ENCODE data around the gene TIA1.
"Not testable (repeated sequence)": the region's sequence is repeated elsewhere in the genome, so short reads cannot be mapped to it uniquely, and the experiment has no call there.

GRCh38 chr2:70269422-70270302 is 21.2 kb upstream of the TIA1 start:
- TF ChIP-seq, protein P1, sequence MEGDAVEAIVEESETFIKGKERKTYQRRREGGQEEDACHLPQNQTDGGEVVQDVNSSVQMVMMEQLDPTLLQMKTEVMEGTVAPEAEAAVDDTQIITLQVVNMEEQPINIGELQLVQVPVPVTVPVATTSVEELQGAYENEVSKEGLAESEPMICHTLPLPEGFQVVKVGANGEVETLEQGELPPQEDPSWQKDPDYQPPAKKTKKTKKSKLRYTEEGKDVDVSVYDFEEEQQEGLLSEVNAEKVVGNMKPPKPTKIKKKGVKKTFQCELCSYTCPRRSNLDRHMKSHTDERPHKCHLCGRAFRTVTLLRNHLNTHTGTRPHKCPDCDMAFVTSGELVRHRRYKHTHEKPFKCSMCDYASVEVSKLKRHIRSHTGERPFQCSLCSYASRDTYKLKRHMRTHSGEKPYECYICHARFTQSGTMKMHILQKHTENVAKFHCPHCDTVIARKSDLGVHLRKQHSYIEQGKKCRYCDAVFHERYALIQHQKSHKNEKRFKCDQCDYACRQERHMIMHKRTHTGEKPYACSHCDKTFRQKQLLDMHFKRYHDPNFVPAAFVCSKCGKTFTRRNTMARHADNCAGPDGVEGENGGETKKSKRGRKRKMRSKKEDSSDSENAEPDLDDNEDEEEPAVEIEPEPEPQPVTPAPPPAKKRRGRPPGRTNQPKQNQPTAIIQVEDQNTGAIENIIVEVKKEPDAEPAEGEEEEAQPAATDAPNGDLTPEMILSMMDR (IDR thresholded peaks at IDR 0.05; ENCODE audit: low read length): not testable (repeated sequence)
- TF ChIP-seq EZH2 (IDR thresholded peaks at IDR 0.05; ENCODE audit: borderline replicate concordance, low read length): not testable (repeated sequence)

Data from OCI-LY1 (cell line).